GM21367 (cell line): ENCODE results near the gene ODAD3.
A peak's percentile ranks its signal among the peaks of the same experiment; 100 is the strongest.
"Not testable (repeated sequence)": the region's sequence is repeated elsewhere in the genome, so short reads cannot be mapped to it uniquely, and the experiment has no call there.

Source experiments
- ATAC-seq: cut with Tn5 transposase; IDR thresholded peaks from one replicate; pipeline ENCODE4 v1.9.1; 2021; ENCODE audit not compliant: unreplicated experiment

Gene ODAD3

DNA sequence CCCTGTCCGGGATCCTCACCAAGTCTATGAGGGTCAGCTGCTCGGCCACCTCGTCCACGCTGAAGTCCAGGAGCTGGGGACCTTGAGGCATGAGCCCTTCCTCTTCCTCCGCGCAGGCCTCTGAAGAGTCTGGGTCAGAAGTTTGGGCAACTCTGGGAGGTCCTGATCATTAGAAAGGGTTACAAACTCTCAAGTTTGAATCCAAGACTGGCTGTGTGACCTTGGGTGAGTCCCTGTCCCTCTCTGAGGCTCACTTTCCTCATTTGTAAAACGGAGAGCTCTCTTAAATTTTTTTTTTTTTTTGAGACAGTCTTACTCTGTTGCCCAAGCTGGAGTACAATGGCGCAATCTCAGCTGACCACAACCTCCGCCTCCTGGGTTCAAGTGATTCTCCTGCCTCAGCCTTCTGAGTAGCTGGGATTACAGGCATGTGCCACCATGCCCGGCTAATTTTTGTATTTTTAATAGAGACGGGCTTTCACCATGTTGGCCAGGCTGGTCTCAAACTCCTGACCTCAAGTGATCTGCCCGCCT is 28.2 kb downstream of the ODAD3 start:
- ATAC-seq = not testable (repeated sequence)

GRCh38 chr19:11405846-11406643 is 28.9 kb downstream of the ODAD3 start:
- ATAC-seq = no peak

DNA sequence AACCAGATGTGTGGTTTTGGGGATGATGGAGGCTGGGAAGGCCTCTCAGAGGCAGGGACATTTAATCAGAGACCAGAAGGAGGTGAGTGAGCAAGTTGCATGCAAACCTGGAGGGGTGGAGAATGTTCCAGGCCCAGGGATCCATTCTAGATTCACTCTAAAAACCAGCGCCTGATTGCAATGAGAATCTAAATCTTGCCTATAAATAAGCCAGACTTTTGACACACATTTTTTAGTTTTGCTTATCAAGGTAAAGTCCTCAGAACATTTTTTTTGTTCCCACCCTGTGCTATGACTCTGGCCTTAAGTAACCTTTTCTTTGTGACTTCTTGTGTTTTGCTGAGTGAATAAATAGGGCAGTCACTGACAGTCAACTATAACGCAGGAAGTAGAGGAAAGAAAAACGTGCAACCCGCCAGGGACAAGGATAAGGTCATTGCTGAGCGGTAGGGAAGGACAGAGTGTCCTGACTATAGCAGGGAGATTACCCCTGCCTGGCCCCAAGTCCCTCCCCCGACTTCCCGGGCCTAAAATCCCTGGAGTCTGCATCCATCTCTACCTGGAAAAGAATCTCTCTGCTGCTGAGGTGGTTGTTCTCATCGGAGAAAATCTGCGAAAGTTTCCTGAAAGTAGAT is 30.2 kb downstream of the ODAD3 start:
- ATAC-seq = no peak

GRCh38 chr19:11401808-11402543 is 32.9 kb downstream of the ODAD3 start:
- no peak for ATAC-seq

DNA sequence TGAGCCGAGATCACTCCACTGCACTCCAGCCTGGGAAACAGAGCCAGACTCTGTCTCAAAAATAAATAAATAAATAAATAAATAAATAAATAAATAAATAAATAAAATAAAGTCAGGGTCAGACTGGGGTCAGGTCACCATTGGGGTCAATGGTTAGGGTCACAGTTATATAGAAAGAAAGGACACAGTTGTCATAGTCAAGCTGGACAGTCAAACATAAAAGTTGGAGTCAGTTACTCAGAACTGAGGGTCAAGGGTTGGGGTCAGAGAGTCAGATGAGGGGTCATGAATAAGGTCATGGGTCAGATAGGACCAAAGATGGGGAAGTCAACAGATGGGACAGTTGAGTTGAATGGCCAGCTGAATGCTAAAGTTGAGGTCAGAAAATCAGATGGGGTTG is 34.1 kb downstream of the ODAD3 start:
- ATAC-seq = no peak

- ATAC-seq = no peak
Measured at GRCh38 chr19:11399667-11400066, 35.3 kb downstream of the ODAD3 start.

- no peak for ATAC-seq
Measured at GRCh38 chr19:11397089-11397610, 37.8 kb downstream of the ODAD3 start.

- ATAC-seq = no peak
Measured at GRCh38 chr19:11390933-11391680, 43.8 kb downstream of the ODAD3 start.

DNA sequence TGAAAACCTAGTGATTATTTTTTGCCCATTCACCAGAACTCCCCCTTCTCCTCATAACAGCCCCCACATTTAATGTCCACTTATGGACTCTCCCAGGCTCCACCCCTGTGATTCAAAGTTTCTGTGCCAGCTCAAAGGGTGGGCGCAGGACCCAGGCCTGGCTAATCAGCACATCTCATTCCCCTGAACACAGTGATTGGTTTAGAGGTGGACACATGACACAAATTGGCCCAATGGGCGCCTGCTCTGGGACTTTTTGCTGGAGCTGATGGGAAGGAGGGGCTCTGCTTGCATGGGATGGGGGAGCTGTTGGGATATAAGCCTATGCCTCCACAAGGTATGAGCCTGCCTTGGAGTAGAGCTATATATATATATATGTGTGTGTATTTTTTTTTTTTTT is 44.6 kb downstream of the ODAD3 start:
- no peak for ATAC-seq

GRCh38 chr19:11387162-11388034 is 47.5 kb downstream of the ODAD3 start:
- no peak for ATAC-seq

DNA sequence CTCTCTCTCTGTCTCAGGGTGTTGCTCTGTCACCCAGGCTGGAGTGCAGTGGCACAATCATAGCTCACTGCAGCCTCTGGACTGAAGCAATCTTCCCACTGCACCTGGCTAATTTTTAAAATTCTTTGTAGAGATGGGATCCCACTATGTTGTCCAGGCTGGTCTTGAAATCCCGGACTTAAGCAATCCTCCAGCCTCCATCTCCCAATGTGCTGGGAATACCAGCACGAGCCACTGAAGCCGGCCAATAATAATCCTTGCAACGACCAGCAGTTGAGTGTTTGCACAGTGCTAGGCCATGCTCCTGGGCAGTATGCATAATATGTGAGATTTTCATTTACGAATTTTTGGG is 50.2 kb downstream of the ODAD3 start:
- ATAC-seq = no peak

- ATAC-seq = no peak
Measured at GRCh38 chr19:11383706-11384048, 51.2 kb downstream of the ODAD3 start.

DNA sequence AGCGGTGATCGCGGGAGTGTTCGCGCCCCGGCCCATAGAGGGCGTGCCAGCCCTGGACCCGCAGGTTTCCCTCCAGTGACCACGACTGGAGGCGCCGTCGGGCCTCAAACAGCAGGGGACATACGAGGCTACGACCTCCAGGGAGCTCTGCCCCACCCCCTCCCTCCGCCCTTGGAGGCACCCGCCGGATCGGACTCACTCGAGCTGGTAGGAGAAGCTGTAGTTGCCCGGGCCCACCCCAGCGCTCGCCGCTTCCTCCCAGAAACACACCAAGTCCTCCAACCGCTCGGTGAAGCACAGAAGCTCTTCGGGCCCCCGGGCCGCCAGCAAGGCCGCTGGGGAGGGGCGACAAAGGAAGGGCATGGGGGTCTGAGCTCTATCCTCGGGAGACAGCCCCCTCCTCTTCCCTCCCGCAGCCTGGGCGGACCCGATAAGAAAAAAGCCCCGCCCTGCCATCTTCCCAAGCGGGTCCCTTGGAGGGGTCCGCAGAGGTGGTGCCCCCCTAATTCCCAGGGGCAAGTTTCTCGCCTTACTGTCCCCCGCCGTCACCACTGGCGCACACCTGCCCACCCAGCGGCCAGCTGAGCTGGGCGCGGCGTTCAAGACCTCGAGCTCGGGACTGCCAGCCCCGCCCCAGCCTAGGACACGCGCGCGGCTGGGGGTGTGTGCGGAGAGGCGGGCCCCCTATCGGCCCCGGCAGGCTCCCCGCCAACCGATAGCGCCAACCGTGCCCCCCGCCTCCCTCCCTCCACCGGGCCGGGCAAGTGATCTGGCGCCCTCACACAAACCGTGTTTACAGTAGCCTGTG is 51.8 kb downstream of the ODAD3 start:
- no peak for ATAC-seq

- peak; percentile 50 for ATAC-seq
Measured at GRCh38 chr19:11380653-11381537, 54.0 kb downstream of the ODAD3 start.

GRCh38 chr19:11379857-11380350 is 55.0 kb downstream of the ODAD3 start:
- no peak for ATAC-seq

DNA sequence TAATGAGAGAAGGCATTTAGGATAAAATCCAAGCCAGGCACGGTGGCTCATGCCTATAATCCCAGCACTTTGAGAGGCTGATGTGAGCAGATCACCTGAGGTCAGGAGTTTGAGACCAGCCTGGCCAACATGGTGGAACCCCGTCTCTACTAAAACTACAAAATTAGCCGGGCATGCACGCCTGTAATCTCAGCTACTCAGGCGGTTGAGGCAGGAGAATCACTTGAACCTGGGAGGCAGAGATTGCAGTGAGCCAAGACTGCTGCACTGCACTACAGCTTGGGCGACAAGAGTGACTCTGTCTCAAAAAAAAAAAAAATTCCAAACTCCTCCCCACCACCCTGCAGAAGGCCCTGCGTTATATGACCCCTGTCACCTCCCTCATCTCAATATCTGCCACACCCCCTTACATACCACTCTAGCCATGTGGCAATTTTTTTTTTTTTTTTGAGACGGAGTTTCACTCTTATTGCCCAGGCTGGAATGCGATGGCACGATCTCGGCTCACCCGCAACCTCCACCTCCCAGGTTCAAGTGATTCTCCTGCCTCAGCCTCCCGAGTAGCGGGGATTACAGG is 55.6 kb downstream of the ODAD3 start:
- ATAC-seq = not testable (repeated sequence)

DNA sequence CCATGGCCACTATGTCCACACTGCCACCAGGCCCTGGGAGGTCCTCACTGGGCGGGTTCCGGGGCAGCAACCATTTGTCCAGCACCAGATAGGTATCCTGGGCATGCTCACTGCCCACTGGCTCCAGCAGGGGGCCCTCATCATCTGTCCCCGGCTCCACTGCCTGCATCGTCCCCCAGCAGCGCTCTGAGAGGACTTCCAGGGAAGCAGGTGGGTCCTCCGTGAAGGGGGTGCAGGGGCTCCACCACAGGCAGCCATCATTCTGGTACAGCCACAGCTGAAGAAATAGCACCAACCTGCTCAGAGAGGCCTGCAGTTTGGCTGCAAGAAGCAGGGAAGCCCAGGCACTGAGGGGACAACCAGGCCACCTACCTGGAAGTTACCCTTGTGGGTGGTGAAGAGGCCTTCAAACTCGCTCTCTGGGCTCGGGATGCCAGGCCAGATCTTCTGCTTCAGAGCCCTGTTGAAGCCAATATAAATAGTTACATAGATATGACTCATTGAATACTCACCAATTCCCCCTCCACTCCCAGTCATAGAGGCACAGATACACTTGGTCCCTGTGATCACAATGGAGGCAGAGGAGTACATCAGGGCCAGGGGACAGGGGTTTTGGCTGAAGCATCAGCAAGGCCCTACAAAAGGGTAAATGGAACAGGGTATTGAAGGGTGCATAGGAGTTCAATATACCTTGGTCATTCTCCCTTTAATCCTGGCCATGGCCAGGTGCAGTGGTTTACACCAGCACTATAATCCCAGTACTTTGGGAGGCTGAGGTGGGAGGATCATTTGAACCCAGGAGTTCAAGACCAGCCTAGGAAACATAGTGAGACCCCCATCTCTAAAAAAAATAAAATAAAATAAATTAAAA is 56.4 kb downstream of the ODAD3 start:
- no peak for ATAC-seq
